Measurements from ENCODE around the gene SORCS1.

The SORCS1 gene

DNA sequence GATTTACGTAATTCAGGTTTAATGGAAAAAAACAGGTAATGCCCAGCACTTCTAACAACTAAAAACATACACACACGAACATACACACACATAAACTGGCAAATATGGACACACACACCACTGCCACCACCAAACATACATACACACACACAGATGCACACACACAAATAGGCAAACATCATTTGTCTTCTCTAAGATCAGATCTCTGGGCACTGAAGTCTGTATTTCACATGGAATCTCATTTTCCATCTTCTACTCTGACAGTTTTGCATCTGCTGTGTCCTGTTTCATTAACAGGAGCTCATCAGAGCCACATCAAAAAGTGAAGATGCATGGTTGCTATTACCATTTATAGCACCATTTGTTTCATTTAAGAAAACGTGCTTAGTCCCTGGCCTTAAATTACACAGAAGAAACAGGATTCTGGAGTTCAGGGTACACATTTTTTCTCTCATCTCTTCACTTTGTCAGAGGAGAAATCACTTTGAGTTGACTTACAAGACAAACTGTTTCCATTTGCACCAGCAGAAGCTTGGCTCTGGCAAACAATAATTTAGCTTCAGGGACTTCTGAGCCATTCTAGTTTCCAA, 165.3 kb downstream of the SORCS1 start:
- H3K36me3 ChIP-seq (ENCODE audit: control insufficient read depth, insufficient read depth, low read length) = no peaks in the 10 kb centered on the region
- no peaks in the 10 kb centered on the region for H3K9me3 ChIP-seq (ENCODE audit: control insufficient read depth, low read length)
- H3K4me3 ChIP-seq (ENCODE audit: low read length) = no peak overlapping the region
- no peaks in the 10 kb centered on the region for H3K27me3 ChIP-seq (ENCODE audit: control insufficient read depth, insufficient read depth, low read length)
- H3K4me1 ChIP-seq (ENCODE audit: control insufficient read depth, insufficient read depth, low read length) = no peaks in the 10 kb centered on the region
- H3K9ac ChIP-seq (ENCODE audit: low read length) = no peak overlapping the region

DNA sequence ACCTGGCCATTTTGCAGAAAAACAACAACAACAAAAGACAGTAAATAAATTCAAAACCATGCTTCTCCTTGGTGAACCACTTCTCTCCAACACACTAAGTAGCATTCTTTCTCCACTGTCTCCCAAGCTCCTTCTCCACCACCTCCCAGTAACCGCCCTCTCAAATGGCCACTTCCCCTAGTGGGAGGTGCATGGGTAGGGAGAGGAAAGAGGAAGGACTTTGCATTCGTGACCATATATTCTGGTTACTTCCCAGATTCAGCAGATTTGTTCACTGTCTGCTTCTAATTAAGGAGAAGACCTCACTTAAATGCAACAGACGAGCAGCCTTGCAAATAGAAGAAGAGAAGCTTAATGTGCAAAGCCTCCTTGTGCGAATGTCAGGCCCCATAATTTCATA, 166.8 kb downstream of the SORCS1 start:
- no peaks in the 10 kb centered on the region for H3K36me3 ChIP-seq (ENCODE audit: control insufficient read depth, insufficient read depth, low read length)
- no peaks in the 10 kb centered on the region for H3K4me1 ChIP-seq (ENCODE audit: control insufficient read depth, insufficient read depth, low read length)
- no peak overlapping the region for H3K4me3 ChIP-seq (ENCODE audit: low read length)
- no peak overlapping the region for H3K9ac ChIP-seq (ENCODE audit: low read length)
- H3K27me3 ChIP-seq (ENCODE audit: control insufficient read depth, insufficient read depth, low read length) = no peaks in the 10 kb centered on the region
- H3K9me3 ChIP-seq (ENCODE audit: control insufficient read depth, low read length) = no peaks in the 10 kb centered on the region

DNA sequence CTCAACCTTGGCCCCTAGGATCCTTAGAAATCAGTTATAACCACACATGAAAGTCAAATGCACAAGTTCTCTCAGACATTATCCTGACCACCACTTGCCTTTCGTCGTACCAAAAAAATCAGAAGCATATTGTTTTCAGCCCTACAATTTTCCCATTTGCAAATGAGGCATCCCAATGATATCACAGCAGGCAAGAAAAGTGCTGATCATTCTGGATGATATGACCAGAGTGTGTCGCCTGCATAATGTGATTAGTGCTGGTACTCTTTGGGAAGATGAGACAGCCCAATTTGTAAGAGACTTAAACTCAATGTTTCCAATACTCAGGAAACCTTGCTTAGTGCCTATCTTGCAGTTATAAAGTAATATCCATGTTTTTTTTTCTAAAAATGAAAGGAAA, 168.0 kb downstream of the SORCS1 start:
- no peaks in the 10 kb centered on the region for H3K9me3 ChIP-seq (ENCODE audit: control insufficient read depth, low read length)
- H3K36me3 ChIP-seq (ENCODE audit: control insufficient read depth, insufficient read depth, low read length) = no peaks in the 10 kb centered on the region
- no peaks in the 10 kb centered on the region for H3K4me1 ChIP-seq (ENCODE audit: control insufficient read depth, insufficient read depth, low read length)
- H3K4me3 ChIP-seq (ENCODE audit: low read length) = no peak overlapping the region
- H3K27me3 ChIP-seq (ENCODE audit: control insufficient read depth, insufficient read depth, low read length) = no peaks in the 10 kb centered on the region
- H3K9ac ChIP-seq (ENCODE audit: low read length) = no peak overlapping the region

- no peak overlapping the region for H3K9ac ChIP-seq (ENCODE audit: low read length)
- no peak overlapping the region for H3K4me3 ChIP-seq (ENCODE audit: low read length)
- no peaks in the 10 kb centered on the region for H3K36me3 ChIP-seq (ENCODE audit: control insufficient read depth, insufficient read depth, low read length)
- no peaks in the 10 kb centered on the region for H3K27me3 ChIP-seq (ENCODE audit: control insufficient read depth, insufficient read depth, low read length)
- H3K4me1 ChIP-seq (ENCODE audit: control insufficient read depth, insufficient read depth, low read length) = no peaks in the 10 kb centered on the region
- H3K9me3 ChIP-seq (ENCODE audit: control insufficient read depth, low read length) = no peaks in the 10 kb centered on the region
These were observed 172.5 kb downstream of the SORCS1 start for GRCh38 chr10:106992055-106992454.

- Histone ChIP-seq H3K9me3 (ENCODE audit: control insufficient read depth, low read length) (no peaks in the 10 kb centered on the region), H3K4me1 (ENCODE audit: control insufficient read depth, insufficient read depth, low read length) (no peaks in the 10 kb centered on the region), H3K9ac (ENCODE audit: low read length) (no peak overlapping the region), H3K27me3 (ENCODE audit: control insufficient read depth, insufficient read depth, low read length) (no peaks in the 10 kb centered on the region), H3K36me3 (ENCODE audit: control insufficient read depth, insufficient read depth, low read length) (no peaks in the 10 kb centered on the region), H3K4me3 (ENCODE audit: low read length) (no peak overlapping the region)
These were observed 173.4 kb downstream of the SORCS1 start for GRCh38 chr10:106991091-106991490.

DNA sequence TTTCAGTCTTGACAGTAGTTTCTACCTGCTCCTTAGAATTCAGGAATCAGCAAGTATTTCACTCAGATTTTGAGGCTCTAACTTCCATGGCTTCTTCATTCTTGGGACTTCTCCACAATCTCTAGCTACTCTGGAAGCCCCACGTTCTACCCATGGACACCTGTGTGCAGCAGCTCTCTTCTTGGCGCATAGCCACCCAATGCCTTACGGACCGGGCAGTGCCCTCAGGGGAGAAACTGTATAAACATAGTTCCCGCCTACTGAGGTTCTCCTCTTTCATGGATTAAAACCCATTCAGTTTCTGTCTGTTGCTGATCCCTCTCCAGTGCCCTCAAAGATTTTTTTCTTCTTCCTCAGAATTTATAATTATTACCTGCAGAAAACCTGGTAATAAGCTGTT, 177.1 kb downstream of the SORCS1 start:
- Histone ChIP-seq H3K9me3 (ENCODE audit: control insufficient read depth, low read length) (no peaks in the 10 kb centered on the region), H3K27me3 (ENCODE audit: control insufficient read depth, insufficient read depth, low read length) (no peaks in the 10 kb centered on the region), H3K9ac (ENCODE audit: low read length) (no peak overlapping the region), H3K36me3 (ENCODE audit: control insufficient read depth, insufficient read depth, low read length) (no peaks in the 10 kb centered on the region), H3K4me1 (ENCODE audit: control insufficient read depth, insufficient read depth, low read length) (no peaks in the 10 kb centered on the region), H3K4me3 (ENCODE audit: low read length) (no peak overlapping the region)

- Histone ChIP-seq H3K4me1 (ENCODE audit: control insufficient read depth, insufficient read depth, low read length) (no peaks in the 10 kb centered on the region), H3K36me3 (ENCODE audit: control insufficient read depth, insufficient read depth, low read length) (no peaks in the 10 kb centered on the region), H3K9ac (ENCODE audit: low read length) (no peak overlapping the region), H3K9me3 (ENCODE audit: control insufficient read depth, low read length) (no peaks in the 10 kb centered on the region), H3K4me3 (ENCODE audit: low read length) (no peak overlapping the region), H3K27me3 (ENCODE audit: control insufficient read depth, insufficient read depth, low read length) (no peaks in the 10 kb centered on the region)
These were observed 182.2 kb downstream of the SORCS1 start for GRCh38 chr10:106982268-106982667.

DNA sequence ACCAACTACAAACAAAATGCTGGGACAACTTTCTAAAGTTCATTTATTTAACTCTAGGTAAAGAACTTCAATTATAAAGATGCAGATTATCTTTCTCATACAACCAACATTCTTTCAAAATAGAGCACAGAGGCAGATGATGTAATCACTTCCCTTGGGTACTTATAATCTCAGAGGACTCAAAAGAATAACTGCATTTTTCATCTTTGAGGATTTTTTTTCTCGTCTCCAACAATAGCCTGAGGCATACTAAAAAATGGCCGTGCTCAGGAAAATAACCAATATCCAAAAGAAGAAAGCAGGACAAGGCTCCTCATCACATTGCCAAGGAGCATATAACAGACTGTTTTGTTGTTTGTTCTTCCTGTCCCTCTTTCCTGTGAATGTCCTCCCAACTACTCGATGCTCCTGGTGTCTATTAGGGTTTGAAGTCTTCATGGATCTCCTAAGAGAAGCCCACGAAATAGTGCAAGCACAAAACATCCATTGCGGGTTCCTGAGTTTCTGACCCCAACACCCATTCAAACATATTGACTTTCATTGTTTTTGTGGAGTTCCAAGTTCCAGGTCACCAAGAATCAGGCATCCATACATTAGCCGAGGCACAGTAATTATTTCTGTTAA, 182.9 kb downstream of the SORCS1 start:
- Histone ChIP-seq H3K9me3 (ENCODE audit: control insufficient read depth, low read length) (no peaks in the 10 kb centered on the region), H3K4me1 (ENCODE audit: control insufficient read depth, insufficient read depth, low read length) (no peaks in the 10 kb centered on the region), H3K36me3 (ENCODE audit: control insufficient read depth, insufficient read depth, low read length) (no peaks in the 10 kb centered on the region), H3K4me3 (ENCODE audit: low read length) (no peak overlapping the region), H3K27me3 (ENCODE audit: control insufficient read depth, insufficient read depth, low read length) (no peaks in the 10 kb centered on the region), H3K9ac (ENCODE audit: low read length) (no peak overlapping the region)

DNA sequence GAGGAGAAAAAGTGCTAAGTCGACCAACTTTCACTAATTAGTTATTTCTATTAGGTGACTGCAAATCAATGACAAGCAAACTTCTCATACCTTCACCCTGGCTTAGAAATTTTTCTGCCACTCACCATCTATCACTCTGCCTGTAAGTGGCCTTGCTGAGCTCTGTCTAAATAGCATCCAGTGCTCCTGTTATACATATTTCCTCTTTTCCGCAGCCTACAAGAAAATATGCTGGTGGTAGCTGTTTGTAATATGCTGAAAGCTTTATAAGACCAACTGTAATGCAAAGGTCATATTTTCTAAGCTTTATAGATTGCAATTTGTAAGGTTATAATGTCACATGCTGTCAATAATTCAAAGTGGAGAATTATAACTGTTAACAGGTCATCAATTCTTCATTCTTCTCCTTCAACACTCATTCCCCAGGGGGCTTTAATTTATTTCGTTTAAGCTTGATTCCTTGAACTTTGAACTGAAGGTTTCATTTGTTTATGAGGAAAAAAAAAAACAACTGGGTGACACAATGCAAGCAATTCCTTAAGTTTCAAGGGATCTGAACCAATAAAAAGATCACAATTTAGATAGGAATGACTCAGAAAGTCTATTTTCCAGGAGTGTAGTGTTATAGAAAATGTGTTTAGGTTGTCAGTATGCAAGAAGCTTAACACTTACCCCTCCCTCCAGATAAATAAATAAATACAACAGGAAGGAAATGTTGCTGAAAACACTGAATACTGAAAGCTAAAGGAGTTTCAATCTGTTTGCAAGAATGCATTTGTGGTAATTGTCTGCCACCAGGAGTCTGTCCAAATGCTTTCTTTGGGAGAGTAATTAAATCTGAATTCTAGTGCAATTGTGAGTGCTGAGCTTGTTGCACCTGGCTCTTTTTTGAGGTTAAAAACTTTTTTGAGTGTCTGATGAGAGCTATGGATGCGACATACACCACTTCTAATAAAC, 183.7 kb downstream of the SORCS1 start:
- H3K27me3 ChIP-seq (ENCODE audit: control insufficient read depth, insufficient read depth, low read length) = no peaks in the 10 kb centered on the region
- no peaks in the 10 kb centered on the region for H3K36me3 ChIP-seq (ENCODE audit: control insufficient read depth, insufficient read depth, low read length)
- no peak overlapping the region for H3K9ac ChIP-seq (ENCODE audit: low read length)

DNA sequence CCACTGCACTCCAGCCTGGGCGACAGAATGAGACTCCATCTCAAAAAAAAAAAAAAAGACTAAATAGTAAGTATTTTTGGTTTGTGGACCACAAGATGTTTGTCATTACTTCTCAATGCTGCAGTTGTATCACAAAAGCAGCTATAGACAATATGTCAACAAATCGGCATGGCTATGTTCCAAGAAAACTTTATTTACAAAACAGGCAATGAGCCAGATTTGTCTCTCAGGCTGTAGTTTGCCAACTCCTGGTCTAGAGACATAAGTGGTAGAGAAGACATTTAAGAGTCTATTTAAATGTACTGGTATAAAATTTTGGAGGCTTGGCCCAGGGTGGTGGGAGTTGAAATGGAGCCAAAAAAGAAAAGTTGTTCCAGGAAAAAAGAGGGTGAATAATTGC, 185.8 kb downstream of the SORCS1 start:
- Histone ChIP-seq H3K27me3 (ENCODE audit: control insufficient read depth, insufficient read depth, low read length) (no peaks in the 10 kb centered on the region), H3K4me1 (ENCODE audit: control insufficient read depth, insufficient read depth, low read length) (no peaks in the 10 kb centered on the region), H3K4me3 (ENCODE audit: low read length) (no peak overlapping the region), H3K36me3 (ENCODE audit: control insufficient read depth, insufficient read depth, low read length) (no peaks in the 10 kb centered on the region), H3K9me3 (ENCODE audit: control insufficient read depth, low read length) (no peaks in the 10 kb centered on the region), H3K9ac (ENCODE audit: low read length) (no peak overlapping the region)

More for the DNA sequence above, 183.7 kb downstream of the SORCS1 start:
- Histone ChIP-seq H3K4me3 (ENCODE audit: low read length) (no peak overlapping the region), H3K4me1 (ENCODE audit: control insufficient read depth, insufficient read depth, low read length) (no peaks in the 10 kb centered on the region), H3K9me3 (ENCODE audit: control insufficient read depth, low read length) (no peaks in the 10 kb centered on the region)

DNA sequence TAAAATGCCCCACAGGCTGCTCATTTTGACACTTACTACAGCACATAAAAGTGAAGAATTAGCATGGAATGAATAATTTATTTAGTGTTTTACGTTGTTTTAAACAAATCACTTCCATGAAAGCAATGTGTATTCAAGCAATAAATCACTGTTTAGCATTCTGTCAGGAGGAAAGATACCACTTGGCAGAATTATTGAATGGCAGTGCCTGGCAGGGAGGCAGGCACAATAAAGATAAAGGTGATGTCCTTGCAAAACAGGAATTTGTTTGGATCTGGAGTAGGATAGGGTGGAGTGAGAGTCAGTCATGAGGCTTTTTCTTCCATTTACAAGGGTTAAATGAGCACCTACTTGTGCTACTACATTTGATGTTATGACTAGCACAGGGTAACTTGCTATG, 190.8 kb downstream of the SORCS1 start:
- no peaks in the 10 kb centered on the region for H3K36me3 ChIP-seq (ENCODE audit: control insufficient read depth, insufficient read depth, low read length)
- no peak overlapping the region for H3K4me3 ChIP-seq (ENCODE audit: low read length)
- no peaks in the 10 kb centered on the region for H3K9me3 ChIP-seq (ENCODE audit: control insufficient read depth, low read length)
- no peak overlapping the region for H3K9ac ChIP-seq (ENCODE audit: low read length)
- H3K27me3 ChIP-seq (ENCODE audit: control insufficient read depth, insufficient read depth, low read length) = no peaks in the 10 kb centered on the region
- no peaks in the 10 kb centered on the region for H3K4me1 ChIP-seq (ENCODE audit: control insufficient read depth, insufficient read depth, low read length)

GRCh38 chr10:106973288-106973687, 191.2 kb downstream of the SORCS1 start:
- no peaks in the 10 kb centered on the region for H3K4me1 ChIP-seq (ENCODE audit: control insufficient read depth, insufficient read depth, low read length)
- no peak overlapping the region for H3K9ac ChIP-seq (ENCODE audit: low read length)
- H3K27me3 ChIP-seq (ENCODE audit: control insufficient read depth, insufficient read depth, low read length) = no peaks in the 10 kb centered on the region
- H3K4me3 ChIP-seq (ENCODE audit: low read length) = no peak overlapping the region
- no peaks in the 10 kb centered on the region for H3K36me3 ChIP-seq (ENCODE audit: control insufficient read depth, insufficient read depth, low read length)
- H3K9me3 ChIP-seq (ENCODE audit: control insufficient read depth, low read length) = no peaks in the 10 kb centered on the region

Measured in mucosa of stomach (tissue), 1 donor.